Effector memory CD8-positive, alpha-beta T cell (primary cell): ENCODE results near the gene LRRC75A.
"Not testable (repeated sequence)": the region's sequence is repeated elsewhere in the genome, so short reads cannot be mapped to it uniquely, and the experiment has no call there.

Source experiments
- ATAC-seq: fragments of 150-1000 bp; cut with Tn5 transposase; replicated peaks from 2 replicates; pipeline ENCODE4 v1.10.0; 2021; ENCODE audit warnings: mild to moderate bottlenecking, moderate library complexity
- DNase-seq, 3 experiments: peaks; one replicate each; pipeline ENCODE4 v3.0.0; 2021
- H3K27ac Mint-ChIP-seq, 2 donors: one replicate each; pipeline ENCODE4 v1.8.0; 2022; ENCODE audit warnings: mild to moderate bottlenecking in 2 of 2, mixed read lengths in 2 of 2, moderate library complexity in 2 of 2
- H3K27me3 Mint-ChIP-seq, 2 donors: one replicate each; pipeline ENCODE4 v1.8.0; 2022; ENCODE audit warnings: mixed read lengths in 2 of 2
- H3K36me3 Mint-ChIP-seq: one replicate; pipeline ENCODE4 v1.8.0; 2022; ENCODE audit warnings: mild to moderate bottlenecking, moderate library complexity, mixed read lengths; ENCODE audit not compliant: insufficient read depth
- H3K4me1 Mint-ChIP-seq, 2 donors: one replicate each; pipeline ENCODE4 v1.8.0; 2022; ENCODE audit warnings: low read depth in 2 of 2, mixed read lengths in 2 of 2
- H3K4me3 Mint-ChIP-seq, 2 donors: one replicate each; pipeline ENCODE4 v1.8.0; 2022; ENCODE audit warnings: mild to moderate bottlenecking in 2 of 2, mixed read lengths in 2 of 2, moderate library complexity in 2 of 2
- H3K9me3 Mint-ChIP-seq, 2 donors: one replicate each; pipeline ENCODE4 v1.8.0; 2022; ENCODE audit warnings: mixed read lengths in 2 of 2

Gene LRRC75A

GRCh38 chr17:16403847-16404246, 88.1 kb downstream of the LRRC75A start:
- H3K36me3 Mint-ChIP-seq, DNase-seq, ATAC-seq, H3K4me1 Mint-ChIP-seq, H3K27ac Mint-ChIP-seq, H3K9me3 Mint-ChIP-seq, H3K4me3 Mint-ChIP-seq: not testable (repeated sequence)
- peaks cover 7 to 27% of the 10 kb centered on the region in 2 donors for H3K27me3 Mint-ChIP-seq

- no peak overlapping the region for H3K27ac Mint-ChIP-seq
- H3K27me3 Mint-ChIP-seq, result peaks cover 9 to 12% of the 10 kb centered on the region in 2 donors
- H3K4me3 Mint-ChIP-seq, result no peak overlapping the region
- H3K4me1 Mint-ChIP-seq, result peaks cover 0 to 1% of the 10 kb centered on the region in 2 donors
- H3K36me3 Mint-ChIP-seq, result peaks cover 2% of the 10 kb centered on the region
- no peaks in the 10 kb centered on the region for H3K9me3 Mint-ChIP-seq
- ATAC-seq, result no peak
- DNase-seq, result no peak
Observed at GRCh38 chr17:16398270-16399267, 93.4 kb downstream of the LRRC75A start.

GRCh38 chr17:16396693-16397092, 95.3 kb downstream of the LRRC75A start:
- DNase-seq, H3K4me3 Mint-ChIP-seq, H3K4me1 Mint-ChIP-seq, H3K27ac Mint-ChIP-seq, H3K9me3 Mint-ChIP-seq, ATAC-seq, H3K36me3 Mint-ChIP-seq: not testable (repeated sequence)
- H3K27me3 Mint-ChIP-seq, result peaks cover 9 to 12% of the 10 kb centered on the region in 2 donors

GRCh38 chr17:16395887-16396286, 96.1 kb downstream of the LRRC75A start:
- H3K36me3 Mint-ChIP-seq, H3K4me1 Mint-ChIP-seq, H3K27ac Mint-ChIP-seq, H3K9me3 Mint-ChIP-seq, ATAC-seq, DNase-seq, H3K4me3 Mint-ChIP-seq: not testable (repeated sequence)
- H3K27me3 Mint-ChIP-seq, result peaks cover 9 to 11% of the 10 kb centered on the region in 2 donors

GRCh38 chr17:16392491-16392890, 99.5 kb downstream of the LRRC75A start:
- not testable (repeated sequence) for H3K36me3 Mint-ChIP-seq, H3K4me3 Mint-ChIP-seq, H3K27ac Mint-ChIP-seq, H3K4me1 Mint-ChIP-seq, H3K27me3 Mint-ChIP-seq, ATAC-seq, DNase-seq, H3K9me3 Mint-ChIP-seq
